ENCODE data around the gene CCDC69.
A peak's percentile ranks its signal among the peaks of the same experiment; 100 is the strongest.
"Not testable (repeated sequence)": the region's sequence is repeated elsewhere in the genome, so short reads cannot be mapped to it uniquely, and the experiment has no call there.

The CCDC69 gene

GRCh38 chr5:151223447-151224264 lies at the start of gene CCDC69:
TSS of gene CCDC69 (minus strand) at chr5:151224092. CDS start at chr5:151223970, 122 bp downstream.
- peak in 3 of 4 experiments; percentile 23 to 31 (median 27) for DNase-seq

- no peak for DNase-seq
Observed at GRCh38 chr5:151271336-151271735, 47.4 kb upstream of the CCDC69 start.

GRCh38 chr5:151270599-151270998 lies 46.7 kb upstream of the CCDC69 start:
- no peak for DNase-seq

- DNase-seq: no peak
Observed at GRCh38 chr5:151267491-151268260, 43.8 kb upstream of the CCDC69 start.

- no peak for DNase-seq
Observed at GRCh38 chr5:151264113-151264512, 40.2 kb upstream of the CCDC69 start.

GRCh38 chr5:151262532-151262931 lies 38.6 kb upstream of the CCDC69 start:
- DNase-seq: no peak

GRCh38 chr5:151259931-151260330 lies 36.0 kb upstream of the CCDC69 start:
- no peak for DNase-seq

- DNase-seq: no peak
Observed at GRCh38 chr5:151258816-151259215, 34.9 kb upstream of the CCDC69 start.

- DNase-seq: no peak
Observed at GRCh38 chr5:151258201-151258611, 34.3 kb upstream of the CCDC69 start.

GRCh38 chr5:151257731-151258181 lies 33.9 kb upstream of the CCDC69 start:
- DNase-seq: no peak

- no peak for DNase-seq
Observed at GRCh38 chr5:151255621-151256286, 31.9 kb upstream of the CCDC69 start.

- DNase-seq: not testable (repeated sequence)
Observed at GRCh38 chr5:151254990-151255389, 31.1 kb upstream of the CCDC69 start.

GRCh38 chr5:151254556-151254955 lies 30.7 kb upstream of the CCDC69 start:
- DNase-seq: no peak

- DNase-seq: no peak
Observed at GRCh38 chr5:151253605-151253950, 29.7 kb upstream of the CCDC69 start.

- DNase-seq: peak; percentile 93 to 98 (median 96)
Observed at GRCh38 chr5:151252762-151253604, 29.1 kb upstream of the CCDC69 start, which contains the start of gene GM2A. TSS of gene GM2A (plus strand) at chr5:151253185. CDS start at chr5:151253217, 32 bp downstream.

GRCh38 chr5:151251621-151252020 lies 27.7 kb upstream of the CCDC69 start:
- no peak for DNase-seq

- no peak for DNase-seq
Observed at GRCh38 chr5:151251001-151251551, 27.2 kb upstream of the CCDC69 start.

- no peak for DNase-seq
Observed at GRCh38 chr5:151250346-151251000, 26.6 kb upstream of the CCDC69 start.

GRCh38 chr5:151249281-151249680 lies 25.4 kb upstream of the CCDC69 start:
- no peak for DNase-seq

- DNase-seq: no peak
Observed at GRCh38 chr5:151248651-151249050, 24.8 kb upstream of the CCDC69 start.

- DNase-seq: no peak
Observed at GRCh38 chr5:151245680-151246219, 21.9 kb upstream of the CCDC69 start.

Data from activated CD4-positive, CD25-positive, alpha-beta regulatory T cell (primary cell).